Activated CD4-positive, alpha-beta T cell treated with anti-CD3 and anti-CD28 coated beads for 1 hour (primary cell): ENCODE results near the gene MRPL33.
"Not testable (repeated sequence)": the region's sequence is repeated elsewhere in the genome, so short reads cannot be mapped to it uniquely, and the experiment has no call there.

Experiments
- DNase-seq: peaks from one replicate; pipeline ENCODE4 v3.0.0-alpha.2; 2020

Gene MRPL33

DNA sequence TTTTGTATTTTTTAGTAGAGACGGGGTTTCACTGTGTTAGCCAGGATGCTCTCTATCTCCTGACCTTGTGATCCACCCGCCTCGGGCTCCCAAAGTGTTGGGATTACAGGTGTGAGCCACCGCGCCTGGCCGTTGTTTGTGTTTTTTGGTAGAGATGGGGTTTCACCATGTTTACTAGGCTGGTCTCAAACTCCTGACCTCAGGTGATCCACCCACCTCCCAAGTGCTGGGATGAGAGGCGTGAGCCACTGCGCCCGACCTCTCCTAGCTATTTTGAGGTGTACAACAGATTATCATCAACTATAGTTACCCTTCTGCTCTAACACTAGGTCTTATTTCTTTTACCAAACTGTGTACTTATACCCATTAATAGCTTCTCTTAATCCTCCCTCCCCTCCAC is 28.9 kb upstream of the MRPL33 start:
- no peak for DNase-seq

DNA sequence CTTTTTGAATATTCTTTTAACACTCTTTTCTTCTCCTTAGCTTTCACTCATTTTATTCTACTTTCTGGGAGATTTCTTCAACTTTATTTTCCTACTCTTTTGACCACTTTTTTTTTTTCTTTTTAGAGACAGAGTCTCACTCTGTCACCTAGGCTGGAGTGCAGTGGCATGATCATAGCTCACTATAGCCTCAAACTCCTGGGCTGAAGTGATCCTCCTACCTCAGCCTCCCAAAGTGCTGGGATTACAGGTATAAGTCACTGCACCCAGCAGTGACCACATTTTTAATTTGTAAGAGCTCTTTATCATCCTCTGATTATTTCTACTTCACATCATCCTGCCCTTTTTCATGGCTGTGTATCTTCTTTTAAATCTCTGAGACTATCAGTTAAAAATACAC is 26.0 kb upstream of the MRPL33 start:
- DNase-seq = not testable (repeated sequence)

DNA sequence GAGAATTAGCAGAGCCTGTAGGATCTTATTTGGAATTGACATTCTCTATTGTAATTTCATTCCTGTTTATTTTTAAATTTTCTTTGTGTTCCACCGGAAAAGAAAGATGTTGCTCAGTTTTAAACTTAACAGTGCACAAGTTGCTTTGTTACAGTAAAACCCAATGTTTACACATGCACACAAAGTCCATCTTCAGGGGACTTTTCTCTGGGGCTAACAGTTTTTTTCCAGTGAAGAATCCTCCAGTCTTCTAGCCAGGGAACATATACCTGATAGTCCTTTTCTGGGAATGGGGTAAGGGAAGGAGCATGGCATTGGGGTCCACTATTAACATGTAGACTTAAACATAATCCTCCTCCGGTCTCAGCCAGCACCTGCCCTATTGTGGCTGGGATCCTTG is 25.2 kb upstream of the MRPL33 start:
- no peak for DNase-seq

DNA sequence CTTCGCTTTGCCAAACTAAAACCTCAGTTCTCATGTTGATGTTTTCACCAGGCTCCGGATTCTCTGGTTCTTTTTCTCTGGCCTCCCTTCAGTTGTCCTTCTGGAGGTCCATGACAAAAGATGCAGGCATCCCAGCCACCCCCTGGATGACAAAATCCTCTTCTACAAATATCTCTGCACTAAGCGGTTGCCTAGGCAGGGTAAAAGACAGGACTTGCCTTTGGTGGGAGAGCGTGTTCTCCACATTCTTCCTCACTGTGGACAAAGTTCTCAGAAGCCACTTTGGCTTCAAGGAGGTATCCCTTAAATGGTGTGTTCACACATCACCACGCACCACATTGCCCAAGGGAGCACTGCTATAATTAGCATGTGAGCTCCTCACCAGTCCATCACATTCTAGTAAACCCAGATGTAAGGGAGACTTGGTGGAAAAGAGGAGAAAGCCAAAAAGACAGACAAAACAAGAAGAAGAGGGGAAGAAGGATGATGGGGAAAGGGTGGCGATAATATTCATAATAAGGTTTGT is 23.6 kb upstream of the MRPL33 start:
- no peak for DNase-seq

GRCh38 chr2:27748803-27749554 is 22.5 kb upstream of the MRPL33 start:
- not testable (repeated sequence) for DNase-seq

DNA sequence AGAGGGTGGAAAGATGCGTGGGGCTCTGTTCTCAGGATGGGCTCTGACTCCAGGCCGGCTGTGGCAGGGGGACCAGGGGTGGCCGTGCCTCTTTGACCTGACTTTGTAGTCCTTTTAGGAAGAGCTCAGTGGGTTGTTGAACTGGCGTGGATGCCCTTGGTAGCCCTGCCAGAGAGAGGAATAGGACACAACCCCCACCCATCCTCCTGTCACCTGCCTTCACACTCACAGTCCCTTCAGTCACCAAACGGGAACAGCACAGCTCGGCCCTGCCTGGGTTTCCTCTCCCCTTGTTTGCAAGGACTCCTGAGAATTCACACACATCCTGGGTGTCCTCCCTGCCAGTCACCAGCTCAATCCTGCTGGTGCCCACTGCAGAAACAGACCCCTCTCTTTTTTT is 20.1 kb upstream of the MRPL33 start:
- DNase-seq = no peak

GRCh38 chr2:27752551-27753237 is 18.8 kb upstream of the MRPL33 start:
- DNase-seq = no peak

- peak; percentile 51 for DNase-seq
These were observed 17.4 kb upstream of the MRPL33 start for GRCh38 chr2:27754138-27754588.

GRCh38 chr2:27754831-27755230 is 16.7 kb upstream of the MRPL33 start:
- no peak for DNase-seq

DNA sequence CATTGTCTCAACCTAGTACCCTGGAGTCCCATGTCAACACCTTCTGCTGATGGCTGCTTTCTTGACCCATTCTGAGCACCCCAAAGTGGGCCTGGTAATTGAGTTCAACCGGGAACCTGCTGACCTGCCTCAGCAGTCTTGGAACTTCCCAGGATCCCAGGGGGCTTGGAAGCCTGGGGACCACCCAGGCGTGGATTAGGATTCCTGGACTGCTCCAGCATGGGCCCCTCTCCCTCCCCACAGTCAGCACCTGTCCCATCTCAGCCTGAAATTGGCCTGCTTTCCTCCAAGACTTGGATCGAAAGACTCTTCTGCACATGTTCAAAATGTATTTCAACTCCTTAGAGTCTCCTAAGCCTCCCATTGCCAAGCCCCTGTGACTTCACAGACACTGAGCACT is 15.4 kb upstream of the MRPL33 start:
- no peak for DNase-seq

DNA sequence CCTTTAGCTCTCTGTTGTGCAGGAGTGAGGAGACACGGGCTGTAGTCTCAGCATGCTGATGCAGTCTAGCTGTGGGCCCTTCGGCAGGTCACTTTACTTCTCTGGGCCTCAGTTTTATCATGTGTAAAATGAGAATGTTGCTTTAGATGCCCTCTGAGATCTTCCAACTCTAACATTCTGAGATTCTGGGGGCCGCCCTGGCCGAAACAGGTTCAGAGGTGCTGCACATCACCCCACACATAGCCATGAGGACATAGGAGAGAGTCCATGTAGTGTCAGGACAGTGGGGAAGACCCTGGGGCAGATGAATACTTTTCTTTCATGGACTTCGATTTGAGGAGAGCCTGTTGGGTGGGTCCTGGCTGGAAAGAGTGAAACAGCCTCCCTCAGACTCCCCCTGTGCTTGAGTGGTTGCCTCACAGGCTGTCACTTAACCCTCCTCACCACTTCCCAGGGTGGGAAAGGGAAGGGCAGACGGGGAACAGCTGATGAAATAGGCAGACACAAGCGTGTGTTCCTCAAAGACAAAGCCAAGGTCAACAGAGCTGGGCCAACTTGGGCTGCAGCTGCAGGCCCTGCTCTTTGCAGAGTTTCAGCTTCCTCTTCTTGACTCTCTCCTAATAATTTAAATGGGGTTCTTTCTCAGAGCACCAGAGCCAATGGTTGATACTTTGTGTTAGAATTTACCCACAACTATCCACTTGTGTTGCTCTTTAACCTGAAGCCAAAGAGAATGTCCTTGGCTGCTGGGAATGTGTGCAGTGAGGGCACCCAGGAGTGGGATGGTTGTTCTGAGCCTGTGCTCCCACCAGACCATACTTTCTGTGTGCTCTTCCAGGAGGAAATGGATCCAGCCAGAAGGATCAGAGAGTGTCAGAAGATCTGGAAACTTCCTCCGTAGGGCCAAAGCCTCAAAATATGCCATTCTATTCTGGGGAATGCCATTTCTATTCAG is 14.7 kb upstream of the MRPL33 start:
- no peak for DNase-seq

DNA sequence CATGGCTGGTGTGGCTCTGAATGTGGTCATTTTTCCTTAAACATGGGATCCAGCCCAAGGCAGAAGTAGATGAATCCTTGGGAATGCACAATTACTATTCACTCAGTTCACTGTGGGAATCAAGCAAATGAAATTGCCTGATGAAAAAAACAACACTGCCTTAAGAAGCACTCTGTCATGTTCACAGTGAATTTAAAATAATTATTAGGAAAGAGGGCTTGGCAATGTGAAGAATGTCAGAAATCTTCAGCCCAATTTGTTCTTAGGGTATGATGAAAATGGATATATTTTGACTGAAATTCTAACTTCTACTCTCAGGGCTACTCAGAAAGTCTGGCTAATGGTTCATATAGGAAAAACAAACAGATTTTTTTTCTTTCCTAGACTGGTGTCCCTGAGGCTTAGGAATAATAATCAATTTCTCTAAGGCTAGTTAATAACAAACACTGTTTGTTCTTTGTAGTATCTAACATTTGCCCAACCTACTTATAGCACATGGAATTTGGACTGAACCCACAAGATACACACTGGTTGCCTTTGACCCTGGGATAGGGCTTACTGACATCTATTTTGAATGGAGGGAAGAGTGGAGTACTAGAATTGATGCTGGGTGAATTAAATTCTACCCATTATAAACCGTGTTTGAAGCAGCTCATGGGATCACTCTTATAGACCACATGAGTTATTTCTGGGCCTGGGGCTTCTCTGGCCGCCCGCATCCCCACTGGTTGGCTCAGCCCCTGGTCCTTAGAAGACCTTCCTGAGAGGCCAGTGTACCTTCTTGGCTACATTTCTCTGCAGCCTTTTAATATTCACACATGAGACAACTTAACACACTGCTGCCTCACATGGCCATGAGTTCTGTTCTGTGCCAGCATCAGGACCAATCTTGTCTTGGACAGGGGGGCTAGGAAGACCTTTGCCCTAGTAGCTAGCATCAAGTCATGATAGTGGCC is 8.3 kb upstream of the MRPL33 start:
- no peak for DNase-seq

- no peak for DNase-seq
These were observed 7.6 kb upstream of the MRPL33 start for GRCh38 chr2:27763907-27764267.

DNA sequence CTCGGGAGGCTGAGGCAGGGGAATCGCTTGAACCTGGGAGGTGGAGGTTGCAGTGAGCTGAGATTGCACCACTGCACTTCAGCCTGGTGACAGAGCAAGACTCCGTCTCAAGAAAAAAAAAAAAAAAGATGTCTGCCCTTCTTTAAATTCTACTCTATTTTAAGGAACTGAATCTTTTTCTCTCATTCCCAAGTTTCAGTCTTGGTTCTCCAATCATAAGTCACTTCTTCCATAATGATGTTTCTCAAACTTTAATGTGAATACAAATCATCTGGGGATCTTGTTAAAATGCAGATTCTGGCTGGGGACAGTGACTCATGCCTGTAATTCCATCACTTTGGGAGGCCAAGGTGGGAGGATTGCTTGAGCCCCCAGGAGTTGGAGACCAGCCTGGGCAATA is 7.0 kb upstream of the MRPL33 start:
- DNase-seq = not testable (repeated sequence)

DNA sequence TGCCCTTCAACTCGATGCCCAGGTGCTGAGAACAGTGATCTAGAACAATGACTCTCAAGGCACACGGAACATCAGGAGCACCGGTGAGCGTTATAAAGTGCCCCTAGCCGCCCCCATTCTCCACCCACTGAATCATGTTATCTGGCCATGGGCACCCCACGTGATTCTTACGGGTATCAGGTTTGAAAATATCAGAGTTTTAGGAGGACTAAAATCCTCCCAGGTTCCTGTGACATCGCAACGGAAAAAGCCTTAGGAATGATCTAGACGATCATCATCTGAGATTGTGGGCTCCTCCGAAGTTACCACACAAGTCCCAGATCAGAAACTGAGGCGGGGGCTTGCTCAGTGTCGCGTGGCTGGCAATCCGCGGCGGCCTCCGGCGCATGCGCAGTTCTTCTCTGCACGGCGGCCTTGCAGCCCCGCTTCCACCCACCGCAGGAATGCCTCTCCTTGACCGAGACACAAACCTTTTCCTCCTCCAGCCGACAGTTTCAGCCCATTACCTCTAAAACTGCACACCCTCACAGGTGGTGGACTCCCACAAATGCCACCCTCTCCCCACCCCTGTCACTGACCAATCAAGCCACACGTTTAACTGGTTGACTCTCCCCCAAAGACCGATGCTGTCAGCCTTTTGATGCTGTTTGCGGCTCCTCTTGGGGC is 5.8 kb upstream of the MRPL33 start:
- DNase-seq = peak; percentile 39

DNA sequence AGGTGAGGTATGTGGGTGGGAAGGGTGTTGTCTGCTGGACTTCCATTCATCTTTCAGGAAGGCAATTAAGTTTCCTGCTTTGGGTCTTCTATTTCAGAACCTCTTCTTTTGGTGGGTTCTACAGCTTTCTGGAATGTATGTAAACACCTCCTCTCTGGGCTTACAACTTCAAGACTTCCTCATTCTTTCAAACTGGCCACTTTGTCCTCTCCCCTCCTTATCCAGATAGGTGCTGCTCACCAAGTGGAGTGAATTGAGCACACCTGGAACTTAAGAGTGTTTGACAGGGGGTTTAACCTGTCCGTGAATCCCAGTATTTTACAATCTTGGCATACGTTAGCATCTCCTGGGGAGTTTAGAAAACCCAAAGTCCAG is 5.2 kb upstream of the MRPL33 start:
- DNase-seq = no peak

- no peak for DNase-seq
These were observed 344 bp upstream of the MRPL33 start for GRCh38 chr2:27771202-27771547.

- DNase-seq = no peak
These were observed 1.3 kb downstream of the MRPL33 start for GRCh38 chr2:27772804-27773203.

GRCh38 chr2:27773959-27774358 is 2.4 kb downstream of the MRPL33 start:
- no peak for DNase-seq

GRCh38 chr2:27776097-27776496 is 4.6 kb downstream of the MRPL33 start:
- DNase-seq = no peak

DNA sequence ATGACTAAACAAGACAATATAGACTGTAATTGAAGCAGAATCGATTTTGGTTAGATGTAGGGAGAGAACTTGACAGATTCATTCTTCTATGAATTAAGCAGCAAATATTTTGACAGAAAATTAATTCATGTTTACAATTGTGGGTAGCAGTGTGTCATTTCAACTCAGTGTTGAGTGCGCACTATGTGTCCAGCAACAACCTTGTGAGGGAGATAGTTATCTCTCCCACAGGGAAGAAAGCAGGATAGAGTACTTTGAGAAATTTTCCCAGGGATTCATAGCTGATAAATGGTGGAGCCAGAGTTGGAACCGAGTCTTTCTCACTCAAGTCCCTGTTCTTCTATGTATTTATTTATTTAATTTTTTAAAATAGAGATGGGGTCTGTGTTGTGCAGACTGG is 5.2 kb downstream of the MRPL33 start:
- DNase-seq = no peak
